Large intestine (tissue), 3 donors: ENCODE measurements around the gene SUDS3. TPM values are rescaled to one million over a fixed set of nuclear protein-coding genes. Genes with fewer than 3 reads are reported as not detected.

Experiments
- DNase-seq, 2 donors: peaks; one replicate each; pipeline versions ENCODE4 v3.0.0 to v3.0.0-alpha.2; 2013
- H3K27ac ChIP-seq: one replicate; pipeline ENCODE4 v1.5.1; 2013; ENCODE audit warnings: low read length
- H3K27me3 ChIP-seq: 2 replicates; pipeline ENCODE4 v1.6.1; 2013; ENCODE audit warnings: low read length; ENCODE audit not compliant: control insufficient read depth, insufficient read depth
- H3K36me3 ChIP-seq: 2 replicates; pipeline ENCODE4 v1.6.1; 2013; ENCODE audit warnings: low read length; ENCODE audit not compliant: control insufficient read depth, insufficient read depth
- H3K4me1 ChIP-seq: one replicate; pipeline ENCODE4 v1.6.1; 2013; ENCODE audit warnings: low read length; ENCODE audit not compliant: control insufficient read depth, insufficient read depth
- H3K4me3 ChIP-seq: one replicate; pipeline ENCODE4 v1.5.1; 2013; ENCODE audit warnings: low read length
- H3K9me3 ChIP-seq: one replicate; pipeline ENCODE4 v1.6.1; 2013; ENCODE audit warnings: mild to moderate bottlenecking, low read depth, low read length, moderate library complexity; ENCODE audit not compliant: control insufficient read depth
- WGBS: methylation state at CpG from one replicate; pipeline ENCODE4 v1.1.5; 2013; ENCODE audit warnings: low lambda C conversion rate; ENCODE audit not compliant: insufficient coverage; 5-methylcytosine and 5-hydroxymethylcytosine counted together
- polyA plus RNA-seq: library from polyadenylated mRNA; unstranded; fragments of 120-200 nt; gene quantifications from one replicate; pipeline ENCODE4 v1.2.1, GENCODE V29; 2013

Gene SUDS3
- polyA plus RNA-seq, 1 donor, result 31.8 TPM

DNA sequence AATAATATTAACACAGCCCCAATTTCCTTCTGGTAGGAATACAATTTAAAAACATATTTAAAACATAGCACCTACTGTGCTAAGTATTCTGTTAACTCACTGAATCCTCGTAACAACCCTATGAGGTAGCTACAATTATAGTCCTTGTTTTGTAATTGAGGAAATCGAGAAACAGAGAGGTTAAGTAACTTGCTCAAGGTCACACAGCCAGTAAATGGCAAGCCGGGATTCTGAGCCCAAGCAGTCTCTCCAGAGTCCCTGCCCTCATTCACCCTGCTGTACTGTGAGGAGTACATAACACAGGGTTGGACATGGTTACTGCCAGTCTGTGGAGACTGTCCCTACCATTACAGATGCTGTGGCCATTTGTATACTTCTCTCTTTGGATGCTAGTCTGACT, 44.3 kb downstream of the SUDS3 start:
- Histone ChIP-seq H3K4me3 (no peak overlapping the region), H3K36me3 (peaks cover 21% of the 10 kb centered on the region), H3K4me1 (no peaks in the 10 kb centered on the region), H3K27me3 (no peaks in the 10 kb centered on the region), H3K27ac (no peak overlapping the region), H3K9me3 (no peaks in the 10 kb centered on the region)
- no peak for DNase-seq
- WGBS, result no CpG with 5 or more reads among the region's 3 CpGs

DNA sequence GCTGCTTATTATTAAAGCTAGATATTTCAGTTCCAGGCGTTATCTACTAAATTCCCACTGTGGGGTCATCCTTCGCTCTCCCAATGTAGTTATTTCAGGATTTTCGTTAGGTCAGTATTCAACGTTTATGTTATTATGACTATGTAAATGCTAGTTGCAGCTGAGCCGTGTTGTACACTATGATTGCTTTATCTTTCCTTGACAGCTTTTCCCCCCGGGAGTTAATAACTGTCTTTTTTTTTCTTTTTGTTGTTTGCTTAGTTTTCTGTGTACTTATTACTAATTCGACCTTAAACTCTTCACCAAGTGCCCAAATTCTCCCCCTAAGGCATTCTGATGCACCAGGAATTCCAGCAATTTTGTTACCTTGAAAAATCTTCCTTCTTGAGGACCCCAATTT, 48.5 kb downstream of the SUDS3 start:
- 56% methylated on average over 3 of the region's 7 CpGs for WGBS
- H3K4me3 ChIP-seq, result no peak overlapping the region
- DNase-seq, result no peak
- no peak overlapping the region for H3K27ac ChIP-seq
- no peaks in the 10 kb centered on the region for H3K36me3 ChIP-seq
- H3K4me1 ChIP-seq, result no peaks in the 10 kb centered on the region
- H3K9me3 ChIP-seq, result no peaks in the 10 kb centered on the region
- H3K27me3 ChIP-seq, result no peaks in the 10 kb centered on the region

GRCh38 chr12:118425364-118425763, 49.0 kb downstream of the SUDS3 start:
- Histone ChIP-seq H3K27ac (no peak overlapping the region), H3K9me3 (no peaks in the 10 kb centered on the region), H3K4me1 (no peaks in the 10 kb centered on the region), H3K36me3 (no peaks in the 10 kb centered on the region), H3K27me3 (no peaks in the 10 kb centered on the region), H3K4me3 (no peak overlapping the region)
- DNase-seq, result no peak
- 83% methylated on average over 2 of the region's 4 CpGs for WGBS

- Histone ChIP-seq H3K9me3 (no peaks in the 10 kb centered on the region), H3K4me1 (no peaks in the 10 kb centered on the region), H3K4me3 (no peak overlapping the region), H3K36me3 (no peaks in the 10 kb centered on the region), H3K27me3 (no peaks in the 10 kb centered on the region), H3K27ac (no peak overlapping the region)
- no CpG with 5 or more reads among the region's 3 CpGs for WGBS
- no peak for DNase-seq
Observed at GRCh38 chr12:118427819-118428218, 51.5 kb downstream of the SUDS3 start.

DNA sequence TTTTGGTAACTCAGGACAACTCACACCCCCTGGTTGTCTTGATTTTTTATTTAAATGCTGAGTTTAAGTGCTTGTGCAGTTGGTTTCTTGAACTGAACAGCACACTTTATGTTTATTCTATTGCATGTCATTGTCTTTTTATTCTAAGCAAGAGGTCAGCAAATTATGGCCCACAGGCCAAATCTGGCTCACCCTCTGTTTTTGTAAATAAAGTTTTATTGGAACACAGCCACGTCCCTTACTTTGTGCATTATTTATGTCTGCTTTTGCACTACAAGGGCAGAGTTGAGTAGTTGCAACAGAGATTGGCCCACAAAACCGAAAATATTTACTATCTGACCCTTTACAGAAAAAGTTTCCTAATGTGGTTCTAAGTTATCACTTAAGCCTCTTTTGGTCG, 52.3 kb downstream of the SUDS3 start:
- H3K36me3 ChIP-seq, result no peaks in the 10 kb centered on the region
- no peak overlapping the region for H3K27ac ChIP-seq
- 90% methylated on average over 1 of the region's 3 CpGs for WGBS

DNA sequence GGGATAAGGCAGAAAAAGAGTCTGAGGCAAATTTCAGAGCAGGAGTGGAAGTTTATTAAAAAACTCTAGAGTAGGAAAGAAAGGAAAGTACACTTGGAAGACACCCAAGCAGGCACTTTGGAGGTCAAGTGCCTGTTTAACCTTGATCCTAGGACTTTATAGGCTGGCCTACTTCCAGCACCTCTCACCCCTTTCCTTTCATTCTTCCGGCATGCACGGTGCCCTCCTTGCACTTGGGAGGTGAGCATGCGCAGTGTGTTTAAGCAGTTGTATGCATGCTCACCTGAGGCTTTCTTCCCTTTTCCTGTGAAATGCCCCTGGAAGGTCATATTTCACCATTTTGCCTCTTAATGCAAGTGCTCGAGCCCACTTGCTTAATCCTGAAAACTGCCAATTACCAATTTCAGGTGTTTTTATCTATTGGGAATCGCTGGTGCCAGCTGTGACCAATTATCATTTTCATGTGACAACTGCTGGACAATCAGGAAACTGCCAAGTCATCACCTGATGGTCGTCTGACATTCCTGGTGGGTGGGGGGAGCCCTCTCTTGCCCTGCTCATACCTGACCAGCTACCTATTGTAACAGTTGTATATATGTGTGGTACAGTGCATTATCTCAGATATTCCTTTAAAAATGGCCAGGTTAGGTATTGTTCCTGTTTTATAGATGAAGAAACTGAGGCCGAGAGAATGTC, 53.5 kb downstream of the SUDS3 start:
- Histone ChIP-seq H3K4me1 (peaks cover 5% of the 10 kb centered on the region), H3K9me3 (no peaks in the 10 kb centered on the region), H3K27ac (no peak overlapping the region), H3K4me3 (no peak overlapping the region), H3K27me3 (no peaks in the 10 kb centered on the region), H3K36me3 (no peaks in the 10 kb centered on the region)
- 100% methylated on average over 1 of the region's 7 CpGs for WGBS
- DNase-seq, result no peak

More for the DNA sequence above, 52.3 kb downstream of the SUDS3 start:
- H3K27me3 ChIP-seq, result no peaks in the 10 kb centered on the region
- H3K4me3 ChIP-seq, result no peak overlapping the region
- no peaks in the 10 kb centered on the region for H3K9me3 ChIP-seq
- no peak for DNase-seq
- peaks cover 1% of the 10 kb centered on the region for H3K4me1 ChIP-seq

GRCh38 chr12:118430516-118430915, 54.2 kb downstream of the SUDS3 start:
- H3K9me3 ChIP-seq, result no peaks in the 10 kb centered on the region
- no peak overlapping the region for H3K4me3 ChIP-seq
- DNase-seq, result no peak
- H3K27me3 ChIP-seq, result no peaks in the 10 kb centered on the region
- H3K4me1 ChIP-seq, result peaks cover 5% of the 10 kb centered on the region
- H3K36me3 ChIP-seq, result no peaks in the 10 kb centered on the region
- H3K27ac ChIP-seq, result no peak overlapping the region
- 90% methylated on average over 3 of the region's 4 CpGs for WGBS

DNA sequence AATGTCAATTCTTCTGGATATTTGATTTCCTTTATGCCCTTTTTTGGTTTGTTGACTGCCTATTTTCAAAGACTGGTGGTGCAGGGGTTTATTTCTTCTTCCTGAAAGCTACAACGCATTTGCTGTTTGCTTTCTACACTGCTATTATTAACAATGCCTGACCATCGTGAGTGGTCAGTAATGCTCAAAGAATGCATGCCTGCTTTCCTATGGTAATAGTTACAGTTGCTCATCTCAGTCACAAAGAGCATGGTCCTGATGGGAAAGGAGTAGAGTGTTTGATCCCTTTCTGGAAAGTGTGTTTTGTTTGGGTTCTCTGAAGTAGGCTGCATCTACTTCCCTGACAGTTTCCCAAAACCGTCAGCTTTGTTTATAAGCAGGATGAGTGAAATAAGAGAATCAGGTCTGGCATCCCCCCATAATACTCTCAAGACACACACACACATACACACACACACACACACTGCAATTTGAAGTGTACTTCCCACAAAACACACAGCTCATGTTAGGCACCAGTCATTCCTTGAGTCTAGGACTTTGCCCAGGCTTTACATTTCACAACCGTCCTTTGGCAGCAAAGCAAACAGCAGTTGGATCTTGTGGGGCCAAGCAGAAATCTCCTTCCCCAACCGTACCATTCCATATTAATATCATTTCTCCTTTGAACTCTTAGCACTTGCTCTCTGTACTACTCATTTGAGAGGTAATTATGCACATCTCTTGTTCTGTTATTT, 56.6 kb downstream of the SUDS3 start:
- no peaks in the 10 kb centered on the region for H3K9me3 ChIP-seq
- no peak overlapping the region for H3K4me3 ChIP-seq
- H3K27ac ChIP-seq, result no peak overlapping the region
- 60% methylated on average over 1 of the region's 5 CpGs for WGBS
- H3K27me3 ChIP-seq, result no peaks in the 10 kb centered on the region
- peaks cover 5% of the 10 kb centered on the region for H3K4me1 ChIP-seq
- H3K36me3 ChIP-seq, result no peaks in the 10 kb centered on the region
- peak; percentile 56 to 79 for DNase-seq

GRCh38 chr12:118436002-118436730, 59.8 kb downstream of the SUDS3 start:
- H3K4me1 ChIP-seq, result peaks cover 5% of the 10 kb centered on the region
- H3K27ac ChIP-seq, result no peak overlapping the region
- H3K27me3 ChIP-seq, result no peaks in the 10 kb centered on the region
- no peaks in the 10 kb centered on the region for H3K36me3 ChIP-seq
- WGBS, result 80% methylated on average over 1 of the region's 10 CpGs
- DNase-seq, result peak; percentile 1 to 4
- H3K9me3 ChIP-seq, result no peaks in the 10 kb centered on the region
- H3K4me3 ChIP-seq, result no peak overlapping the region

- H3K4me3 ChIP-seq, result no peak overlapping the region
- H3K4me1 ChIP-seq, result peaks cover 5% of the 10 kb centered on the region
- no CpG with 5 or more reads among the region's 2 CpGs for WGBS
- DNase-seq, result no peak
- H3K36me3 ChIP-seq, result no peaks in the 10 kb centered on the region
- no peaks in the 10 kb centered on the region for H3K9me3 ChIP-seq
- H3K27me3 ChIP-seq, result no peaks in the 10 kb centered on the region
- H3K27ac ChIP-seq, result no peak overlapping the region
Observed at GRCh38 chr12:118436986-118437385, 60.6 kb downstream of the SUDS3 start.
